Right lobe of liver (tissue), 6 donors: Measurements from ENCODE around the gene PRM3. TPM values are rescaled to one million over a fixed set of nuclear protein-coding genes. Genes with fewer than 3 reads are reported as not detected.

Source experiments
- ATAC-seq, 4 donors: fragments of 200-7000 bp; cut with Tn5 transposase; one replicate each; pipeline ENCODE4 v1.9.1; 2020; ENCODE audit warnings: mild to moderate bottlenecking in 4 of 4, moderate library complexity in 4 of 4
- DNase-seq, 3 donors: peaks; one replicate each; pipeline ENCODE4 v3.0.0-alpha.2; 2020
- H3K27ac ChIP-seq, 3 donors: fragments of 200-600 bp; one replicate each; pipeline ENCODE4 v1.8.0; 2022
- H3K27me3 ChIP-seq, 2 donors: fragments of 200-600 bp; one replicate each; pipeline ENCODE4 v1.8.0; 2022
- H3K36me3 ChIP-seq, 4 donors: fragments of 200-600 bp; sonication (generic) in 1 of 4; one replicate each; pipeline versions ENCODE4 v1.5.1 to v1.8.0; 2017 to 2022; ENCODE audit warnings: control low read depth in 1 of 4
- H3K4me1 ChIP-seq, 4 donors: fragments of 200-600 bp; sonication (generic) in 1 of 4; one replicate each; pipeline versions ENCODE4 v1.5.1 to v1.8.0; 2017 to 2022; ENCODE audit warnings: control low read depth in 1 of 4
- H3K4me3 ChIP-seq, 3 donors: fragments of 200-600 bp; one replicate each; pipeline ENCODE4 v1.8.0; 2022
- H3K9me3 ChIP-seq, 4 donors: fragments of 200-600 bp; sonication (generic) in 1 of 4; one replicate each; pipeline versions ENCODE4 v1.5.1 to v1.8.0; 2017 to 2022; ENCODE audit warnings: control low read depth in 1 of 4
- POLR2A ChIP-seq: fragments of 450-650 bp; IDR thresholded peaks from one replicate; pipeline ENCODE4 v1.6.1; 2017; ENCODE audit warnings: antibody characterized with exemption, mild to moderate bottlenecking
- WGBS: methylation state at CpG from one replicate; pipeline ENCODE4 v1.1.6; 2018; ENCODE audit warnings: low coverage, low lambda C conversion rate; ENCODE audit not compliant: insufficient coverage; ENCODE audit errors: missing lambda C conversion rate; 5-methylcytosine and 5-hydroxymethylcytosine counted together
- intact Hi-C, 2 donors: fragments of 100-400 bp; cut with DNase I; formaldehyde crosslinking; loops; one replicate each; pipeline versions ENCODE4 v1.11.2 to v1.14.1; 2022
- total RNA-seq, 6 experiments: library from RNA; depleted of rRNA in 2 of 6; stranded (reverse); fragments of >200 nt in 2 of 6; fragmentation: NEBNext Ultra II Directional in 3 of 6; extraction: Animal tissue kit (Norgen Biotek cat#: 25700) in 3 of 6; gene quantifications; one replicate each; pipeline versions ENCODE4 v1.1.0 to v1.2.4, GENCODE V29; 2016 to 2023
- TF ChIP-seq, protein P1 (sequence below), 4 donors: fragments of 200-600 bp in 3 of 4; fragments of 450-650 bp in 1 of 4; IDR thresholded peaks; one replicate each; pipeline versions ENCODE4 v1.5.1 to v1.8.0; 2016 to 2022; ENCODE audit warnings: antibody characterized with exemption in 4 of 4, mild to moderate bottlenecking in 2 of 4
- donor health status: DM: no; HTN: yes; CAD: no.
- donor health status: DM: no; HTN: no; CAD: no.
- donor health status: DM: no; HTN: no; CAD: no.
- donor health status: DM: no; HTN: yes; CAD: no.
- donor health status: DM: no; HTN: yes; CAD: no.

The PRM3 gene
- total RNA-seq, 6 experiments from 2014 or later = not detected

DNA sequence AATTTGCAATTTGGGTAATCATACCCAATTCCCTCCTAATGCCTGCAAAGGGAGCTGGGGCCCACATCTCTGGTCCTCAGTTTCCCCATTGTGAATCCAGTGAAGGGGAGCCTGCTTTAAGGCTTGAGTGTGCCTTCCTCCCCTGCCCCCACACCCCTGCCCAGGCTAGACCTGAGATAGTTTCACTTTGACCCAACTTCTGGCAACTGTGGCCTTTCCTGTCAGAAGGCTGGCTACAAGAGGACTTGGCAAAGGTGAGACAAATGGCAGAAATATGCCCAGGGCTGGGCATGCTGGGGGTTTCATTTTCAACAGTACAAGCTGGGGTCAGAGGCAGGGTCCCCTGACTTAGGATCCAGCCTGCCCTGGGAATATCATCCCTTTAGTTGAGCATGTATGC lies 27.4 kb downstream of the PRM3 start:
- ATAC-seq (peak; percentile 65 to 82 (median 78)), DNase-seq (no peak)
- no peak for TF ChIP-seq POLR2A
- TF ChIP-seq, protein P1, sequence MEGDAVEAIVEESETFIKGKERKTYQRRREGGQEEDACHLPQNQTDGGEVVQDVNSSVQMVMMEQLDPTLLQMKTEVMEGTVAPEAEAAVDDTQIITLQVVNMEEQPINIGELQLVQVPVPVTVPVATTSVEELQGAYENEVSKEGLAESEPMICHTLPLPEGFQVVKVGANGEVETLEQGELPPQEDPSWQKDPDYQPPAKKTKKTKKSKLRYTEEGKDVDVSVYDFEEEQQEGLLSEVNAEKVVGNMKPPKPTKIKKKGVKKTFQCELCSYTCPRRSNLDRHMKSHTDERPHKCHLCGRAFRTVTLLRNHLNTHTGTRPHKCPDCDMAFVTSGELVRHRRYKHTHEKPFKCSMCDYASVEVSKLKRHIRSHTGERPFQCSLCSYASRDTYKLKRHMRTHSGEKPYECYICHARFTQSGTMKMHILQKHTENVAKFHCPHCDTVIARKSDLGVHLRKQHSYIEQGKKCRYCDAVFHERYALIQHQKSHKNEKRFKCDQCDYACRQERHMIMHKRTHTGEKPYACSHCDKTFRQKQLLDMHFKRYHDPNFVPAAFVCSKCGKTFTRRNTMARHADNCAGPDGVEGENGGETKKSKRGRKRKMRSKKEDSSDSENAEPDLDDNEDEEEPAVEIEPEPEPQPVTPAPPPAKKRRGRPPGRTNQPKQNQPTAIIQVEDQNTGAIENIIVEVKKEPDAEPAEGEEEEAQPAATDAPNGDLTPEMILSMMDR (IDR thresholded peaks at IDR 0.05) = no peak
- intact Hi-C loops = no loop called here
- H3K27ac ChIP-seq = no peak overlapping the region
- no peaks in the 10 kb centered on the region for H3K27me3 ChIP-seq
- H3K9me3 ChIP-seq = no peaks in the 10 kb centered on the region
- H3K4me3 ChIP-seq = no peak overlapping the region
- H3K4me1 ChIP-seq = peaks cover 0 to 13% (median 4%) of the 10 kb centered on the region in 4 donors
- no peaks in the 10 kb centered on the region for H3K36me3 ChIP-seq

DNA sequence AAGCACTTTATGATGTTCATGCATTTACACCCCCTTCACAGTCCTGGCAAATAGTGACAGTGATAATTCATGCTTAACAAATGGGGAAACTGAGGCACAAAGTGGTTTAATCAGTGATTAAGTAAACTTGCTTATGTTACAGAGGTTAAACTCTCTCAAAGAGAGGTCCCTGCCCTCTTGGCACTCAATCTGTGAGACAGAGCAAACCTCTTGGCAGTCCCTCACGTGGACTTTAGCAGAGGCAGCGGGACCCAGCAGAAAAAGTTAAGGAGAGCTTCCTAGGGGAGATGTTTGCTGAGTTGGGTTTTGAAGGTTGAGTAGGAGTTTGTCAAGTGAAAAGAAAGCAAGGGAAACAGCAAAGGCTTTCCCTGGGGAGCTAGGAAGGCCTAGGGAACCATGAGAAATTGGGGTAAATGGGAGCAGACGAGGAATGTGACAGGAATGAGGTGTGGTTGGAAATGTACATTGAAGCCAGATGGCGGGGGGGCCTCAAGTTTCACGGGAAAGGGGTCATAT lies 28.1 kb downstream of the PRM3 start:
- Histone ChIP-seq H3K27ac (no peak overlapping the region), H3K4me3 (no peak overlapping the region), H3K36me3 (no peaks in the 10 kb centered on the region), H3K4me1 (peaks cover 0 to 13% (median 4%) of the 10 kb centered on the region in 4 donors), H3K9me3 (no peaks in the 10 kb centered on the region), H3K27me3 (no peaks in the 10 kb centered on the region)
- ATAC-seq (peak; percentile 74 to 88 (median 84)), DNase-seq (peak in 1 of 3 donors; percentile 75)
- intact Hi-C loops = no loop called here
- 33% methylated on average over 2 of the region's 5 CpGs for WGBS
- TF ChIP-seq, protein P1 (IDR thresholded peaks at IDR 0.05) = no peak

DNA sequence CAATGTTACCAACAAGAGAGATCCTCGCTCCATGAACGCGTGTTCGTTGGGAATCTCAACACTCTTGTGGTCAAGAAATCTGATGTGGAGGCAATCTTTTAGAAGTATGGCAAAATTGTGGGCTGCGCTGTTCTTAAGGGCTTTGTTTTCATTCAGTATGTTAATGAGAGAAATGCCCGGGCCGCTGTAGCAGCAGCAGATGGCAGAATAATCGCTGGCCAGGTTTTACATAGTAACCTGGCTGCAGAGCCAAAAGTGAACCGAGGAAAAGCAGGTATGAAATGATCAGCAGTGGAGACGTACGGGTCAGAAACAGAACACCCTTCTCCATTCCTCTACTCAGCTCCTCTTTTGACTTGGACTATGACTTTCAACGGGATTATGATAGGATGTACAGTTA lies 30.8 kb downstream of the PRM3 start:
- H3K4me1 ChIP-seq = peaks cover 0 to 13% (median 4%) of the 10 kb centered on the region in 4 donors
- H3K27me3 ChIP-seq = no peaks in the 10 kb centered on the region
- no peak overlapping the region for H3K4me3 ChIP-seq
- H3K27ac ChIP-seq = no peak overlapping the region
- TF ChIP-seq, protein P1 (IDR thresholded peaks at IDR 0.05) = no peak
- no peak for TF ChIP-seq POLR2A
- 80% methylated on average over 9 of the region's 12 CpGs for WGBS
- intact Hi-C loops = no loop called here
- DNase-seq (no peak), ATAC-seq (no peak)
- H3K9me3 ChIP-seq = no peaks in the 10 kb centered on the region
- H3K36me3 ChIP-seq = no peaks in the 10 kb centered on the region

DNA sequence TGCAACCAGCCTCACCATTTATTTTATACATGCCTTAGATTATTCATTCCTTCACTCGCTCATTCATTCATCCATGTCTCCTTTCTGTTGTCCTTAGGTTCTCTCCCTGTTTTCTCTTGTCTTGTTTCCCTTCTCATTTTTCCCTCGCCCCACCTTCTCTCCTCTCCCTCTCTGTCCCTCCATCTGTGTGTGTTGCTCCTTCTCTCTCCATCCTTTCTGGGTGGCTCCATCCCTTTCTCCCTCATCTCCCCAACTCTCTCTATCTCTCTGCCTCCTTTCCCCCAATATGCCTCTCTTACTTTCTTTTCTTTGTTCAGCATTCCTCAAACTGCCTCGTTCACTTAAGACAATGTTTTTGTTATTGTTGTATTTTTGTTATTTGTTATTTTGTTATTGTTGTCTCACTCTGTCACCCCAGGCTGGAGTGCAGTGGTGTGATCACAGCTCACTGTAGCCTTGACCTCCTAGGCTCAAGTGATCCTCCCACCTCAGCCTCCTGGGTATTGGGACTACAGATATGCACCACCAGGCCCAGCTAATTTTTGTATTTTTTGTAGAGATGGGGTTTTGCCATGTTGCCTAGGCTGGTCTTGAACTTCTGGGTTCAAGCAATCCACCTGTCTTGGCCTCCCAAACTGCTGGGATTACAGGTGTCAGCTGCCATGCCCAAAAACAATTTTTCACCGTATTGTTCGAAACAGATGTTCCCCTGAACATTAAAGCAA lies 31.8 kb downstream of the PRM3 start:
- peaks cover 0 to 13% (median 4%) of the 10 kb centered on the region in 4 donors for H3K4me1 ChIP-seq
- DNase-seq (no peak), ATAC-seq (no peak)
- intact Hi-C loops = no loop called here
- H3K36me3 ChIP-seq = no peaks in the 10 kb centered on the region
- WGBS = 85% methylated on average over 4 of the region's 5 CpGs
- TF ChIP-seq POLR2A = no peak
- TF ChIP-seq, protein P1 (IDR thresholded peaks at IDR 0.05) = no peak
- no peak overlapping the region for H3K27ac ChIP-seq
- H3K9me3 ChIP-seq = no peaks in the 10 kb centered on the region
- H3K4me3 ChIP-seq = no peak overlapping the region
- no peaks in the 10 kb centered on the region for H3K27me3 ChIP-seq
